Panc1 (cell line): ENCODE results near the gene EPS8L2. TPM values are rescaled to one million over a fixed set of nuclear protein-coding genes. Genes with fewer than 3 reads are reported as not detected.

Experiments used
- ATAC-seq: fragments of 200-7000 bp; cut with Tn5 transposase; 2 replicates; pipeline ENCODE4 v1.9.1; 2020; ENCODE audit warnings: mild to moderate bottlenecking, moderate library complexity
- BruUV-seq: library from RNA; stranded (reverse); fragments of 400-500 nt; replicated peaks from 2 replicates; lab custom pipeline; 2021; lab: Mats Ljungman, UMichigan
- CTCF ChIA-PET: fragments of 300-600 bp; sonication (Branson Sonifier 250); formaldehyde crosslinking; loops from one replicate; lab custom pipeline; 2022; ENCODE audit warnings: antibody characterized with exemption; lab: Charles Lee
- POLR2A ChIA-PET: fragments of 300-600 bp; sonication (Branson Sonifier 250); formaldehyde crosslinking; loops from one replicate; lab custom pipeline; 2022; ENCODE audit warnings: antibody characterized with exemption; lab: Charles Lee
- DNase-seq: peaks from one replicate; pipeline ENCODE4 v3.0.0-alpha.2; 2010; ENCODE audit warnings: low read depth, low spot score
- H3K27ac ChIP-seq: 2 replicates; pipeline ENCODE4 v1.5.1; 2011; ENCODE audit warnings: mild to moderate bottlenecking, low read length, inconsistent platforms
- H3K27me3 ChIP-seq: fragments of 200-500 bp; sonication (Bioruptor generic); 2 replicates; pipeline ENCODE4 v1.6.0; 2014; ENCODE audit warnings: low read length, inconsistent platforms; ENCODE audit not compliant: control insufficient read depth, insufficient read depth
- H3K36me3 ChIP-seq: fragments of 200-500 bp; sonication (Bioruptor generic); 2 replicates; pipeline ENCODE4 v1.5.1; 2014; ENCODE audit warnings: inconsistent platforms, mild to moderate bottlenecking, low read length, moderate library complexity; ENCODE audit not compliant: control insufficient read depth, insufficient read depth
- H3K4me1 ChIP-seq: 2 replicates; pipeline ENCODE4 v1.5.1; 2011; ENCODE audit warnings: inconsistent platforms, mild to moderate bottlenecking, low read length, moderate library complexity; ENCODE audit not compliant: control insufficient read depth, insufficient read depth
- H3K4me3 ChIP-seq, 2 experiments: 2 replicates each; pipeline ENCODE4 v1.5.1; 2011 to 2012; ENCODE audit warnings: low read depth in 2 of 2, low read length in 2 of 2, mild to moderate bottlenecking in 2 of 2, inconsistent platforms in 1 of 2, moderate library complexity in 1 of 2
- H3K9me3 ChIP-seq: fragments of 200-500 bp; sonication (Bioruptor generic); 2 replicates; pipeline ENCODE4 v1.5.1; 2014; ENCODE audit warnings: low read depth, mild to moderate bottlenecking, inconsistent platforms, low read length, moderate library complexity; ENCODE audit not compliant: control insufficient read depth, insufficient read depth
- POLR2AphosphoS5 ChIP-seq: IDR thresholded peaks from 2 replicates; pipeline ENCODE4 v1.6.1; 2012; ENCODE audit warnings: mild to moderate bottlenecking, low read depth, low read length, moderate library complexity
- SIN3A ChIP-seq: IDR thresholded peaks from 2 replicates; pipeline ENCODE4 v1.6.1; 2012; ENCODE audit warnings: low read depth, mild to moderate bottlenecking, low read length, moderate library complexity, borderline replicate concordance; ENCODE audit not compliant: insufficient read depth
- TCF7L2 ChIP-seq: IDR thresholded peaks from 2 replicates; pipeline ENCODE4 v1.6.1; 2011; ENCODE audit warnings: mild to moderate bottlenecking, low read depth, low read length, inconsistent platforms
- in situ Hi-C: cut with HindIII; loops from 2 replicates; pipeline ENCODE4 v1.10.0; 2016; ENCODE audit warnings: low sequenced_read_pairs, low pct_unique_long_range_greater_than_20kb
- intact Hi-C: fragments of 100-400 bp; cut with micrococcal nuclease; formaldehyde crosslinking; loops from one replicate; pipeline ENCODE4 v1.10.0; 2022; ENCODE audit not compliant: unreplicated experiment
- total RNA-seq: library from RNA; stranded (reverse); gene quantifications from one replicate; pipeline ENCODE4 v1.2.1, GENCODE V29; 2021; ENCODE audit not compliant: unreplicated experiment
- TF ChIP-seq, protein P1 (sequence below), 2 experiments: IDR thresholded peaks; 2 replicates each; pipeline ENCODE4 v1.6.1; 2011 to 2012; ENCODE audit warnings: low read depth in 2 of 2, control low read depth in 1 of 2, low read length in 1 of 2, mild to moderate bottlenecking in 1 of 2, moderate library complexity in 1 of 2; ENCODE audit not compliant: insufficient read depth in 1 of 2
- TF ChIP-seq, protein P2 (sequence below): fragments of 450-650 bp; IDR thresholded peaks from 2 replicates; pipeline ENCODE4 v1.5.1; 2017; ENCODE audit warnings: mild to moderate bottlenecking

EPS8L2 gene
- total RNA-seq, 1 experiment from 2014 or later, result 256 TPM

DNA sequence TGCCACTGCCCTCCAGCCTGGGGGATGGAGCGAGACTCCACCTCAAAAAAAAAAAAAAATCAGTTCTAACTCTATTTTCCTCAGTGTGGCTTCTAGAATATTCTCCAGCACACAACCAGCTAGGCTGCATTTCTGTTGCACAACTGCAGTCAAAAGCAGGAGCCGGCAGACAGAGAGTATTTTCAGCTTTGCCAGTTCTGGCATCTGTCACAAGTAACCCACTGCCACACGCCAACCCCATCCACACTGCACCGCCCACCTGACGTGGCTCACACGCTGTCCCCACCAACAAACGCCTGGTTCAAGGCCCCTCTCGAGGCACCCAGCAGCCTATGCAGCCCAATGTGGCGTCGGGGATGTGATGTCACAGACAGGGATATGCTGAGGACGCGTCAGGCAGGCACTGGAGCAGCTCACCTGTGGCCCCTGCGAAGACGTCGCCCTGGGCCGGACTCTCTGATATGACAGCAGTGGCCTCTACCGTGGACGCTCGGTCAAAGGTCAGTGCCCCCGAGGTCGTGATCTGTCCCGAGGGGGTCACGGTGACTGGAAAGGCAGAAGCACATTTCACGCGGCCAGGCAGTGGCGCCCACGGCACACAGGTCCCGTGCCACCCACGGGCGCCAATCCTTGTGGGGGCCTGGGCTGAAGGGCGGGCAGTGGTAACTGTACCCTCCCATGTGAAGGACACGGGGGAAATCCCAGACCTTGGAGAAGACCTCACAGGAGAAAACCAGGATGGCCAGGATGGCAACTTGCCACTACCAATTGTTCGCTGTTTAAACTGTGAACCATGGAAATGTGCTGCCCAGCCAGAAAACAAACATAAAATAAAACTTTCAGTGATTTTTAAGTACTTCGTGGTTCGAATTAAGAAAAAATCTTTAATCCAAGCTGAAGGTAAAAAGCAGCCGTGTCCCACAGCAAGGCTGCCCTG lies 26.5 kb upstream of the EPS8L2 start:
- no TSS peak for BruUV-seq
- H3K36me3 ChIP-seq, result peaks cover 14% of the 10 kb centered on the region
- TF ChIP-seq SIN3A, result no peak
- TF ChIP-seq POLR2AphosphoS5, result no peak
- TF ChIP-seq, protein P1, sequence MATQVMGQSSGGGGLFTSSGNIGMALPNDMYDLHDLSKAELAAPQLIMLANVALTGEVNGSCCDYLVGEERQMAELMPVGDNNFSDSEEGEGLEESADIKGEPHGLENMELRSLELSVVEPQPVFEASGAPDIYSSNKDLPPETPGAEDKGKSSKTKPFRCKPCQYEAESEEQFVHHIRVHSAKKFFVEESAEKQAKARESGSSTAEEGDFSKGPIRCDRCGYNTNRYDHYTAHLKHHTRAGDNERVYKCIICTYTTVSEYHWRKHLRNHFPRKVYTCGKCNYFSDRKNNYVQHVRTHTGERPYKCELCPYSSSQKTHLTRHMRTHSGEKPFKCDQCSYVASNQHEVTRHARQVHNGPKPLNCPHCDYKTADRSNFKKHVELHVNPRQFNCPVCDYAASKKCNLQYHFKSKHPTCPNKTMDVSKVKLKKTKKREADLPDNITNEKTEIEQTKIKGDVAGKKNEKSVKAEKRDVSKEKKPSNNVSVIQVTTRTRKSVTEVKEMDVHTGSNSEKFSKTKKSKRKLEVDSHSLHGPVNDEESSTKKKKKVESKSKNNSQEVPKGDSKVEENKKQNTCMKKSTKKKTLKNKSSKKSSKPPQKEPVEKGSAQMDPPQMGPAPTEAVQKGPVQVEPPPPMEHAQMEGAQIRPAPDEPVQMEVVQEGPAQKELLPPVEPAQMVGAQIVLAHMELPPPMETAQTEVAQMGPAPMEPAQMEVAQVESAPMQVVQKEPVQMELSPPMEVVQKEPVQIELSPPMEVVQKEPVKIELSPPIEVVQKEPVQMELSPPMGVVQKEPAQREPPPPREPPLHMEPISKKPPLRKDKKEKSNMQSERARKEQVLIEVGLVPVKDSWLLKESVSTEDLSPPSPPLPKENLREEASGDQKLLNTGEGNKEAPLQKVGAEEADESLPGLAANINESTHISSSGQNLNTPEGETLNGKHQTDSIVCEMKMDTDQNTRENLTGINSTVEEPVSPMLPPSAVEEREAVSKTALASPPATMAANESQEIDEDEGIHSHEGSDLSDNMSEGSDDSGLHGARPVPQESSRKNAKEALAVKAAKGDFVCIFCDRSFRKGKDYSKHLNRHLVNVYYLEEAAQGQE (IDR thresholded peaks at IDR 0.05; ENCODE audit: insufficient read depth in 1 of 2, low read depth in 2 of 2, low read length in 1 of 2), result no peak
- TF ChIP-seq, protein P2, sequence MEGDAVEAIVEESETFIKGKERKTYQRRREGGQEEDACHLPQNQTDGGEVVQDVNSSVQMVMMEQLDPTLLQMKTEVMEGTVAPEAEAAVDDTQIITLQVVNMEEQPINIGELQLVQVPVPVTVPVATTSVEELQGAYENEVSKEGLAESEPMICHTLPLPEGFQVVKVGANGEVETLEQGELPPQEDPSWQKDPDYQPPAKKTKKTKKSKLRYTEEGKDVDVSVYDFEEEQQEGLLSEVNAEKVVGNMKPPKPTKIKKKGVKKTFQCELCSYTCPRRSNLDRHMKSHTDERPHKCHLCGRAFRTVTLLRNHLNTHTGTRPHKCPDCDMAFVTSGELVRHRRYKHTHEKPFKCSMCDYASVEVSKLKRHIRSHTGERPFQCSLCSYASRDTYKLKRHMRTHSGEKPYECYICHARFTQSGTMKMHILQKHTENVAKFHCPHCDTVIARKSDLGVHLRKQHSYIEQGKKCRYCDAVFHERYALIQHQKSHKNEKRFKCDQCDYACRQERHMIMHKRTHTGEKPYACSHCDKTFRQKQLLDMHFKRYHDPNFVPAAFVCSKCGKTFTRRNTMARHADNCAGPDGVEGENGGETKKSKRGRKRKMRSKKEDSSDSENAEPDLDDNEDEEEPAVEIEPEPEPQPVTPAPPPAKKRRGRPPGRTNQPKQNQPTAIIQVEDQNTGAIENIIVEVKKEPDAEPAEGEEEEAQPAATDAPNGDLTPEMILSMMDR, result no peak
- TF ChIP-seq TCF7L2, result no peak
- DNase-seq (no peak), ATAC-seq (no peak)
- H3K9me3 ChIP-seq, result no peaks in the 10 kb centered on the region
- in situ Hi-C loops, result no loop called here
- no peak overlapping the region for H3K4me3 ChIP-seq
- intact Hi-C loops, result no loop called here
- H3K4me1 ChIP-seq, result no peaks in the 10 kb centered on the region
- ChIA-PET POLR2A (interaction anchor here (0.6 kb wide), 1 partner anchor 43 kb away, joined by 3 read pairs; no protein-coding TSS in a partner anchor), CTCF (no interaction called here)
- H3K27ac ChIP-seq, result no peak overlapping the region
- H3K27me3 ChIP-seq, result no peaks in the 10 kb centered on the region

DNA sequence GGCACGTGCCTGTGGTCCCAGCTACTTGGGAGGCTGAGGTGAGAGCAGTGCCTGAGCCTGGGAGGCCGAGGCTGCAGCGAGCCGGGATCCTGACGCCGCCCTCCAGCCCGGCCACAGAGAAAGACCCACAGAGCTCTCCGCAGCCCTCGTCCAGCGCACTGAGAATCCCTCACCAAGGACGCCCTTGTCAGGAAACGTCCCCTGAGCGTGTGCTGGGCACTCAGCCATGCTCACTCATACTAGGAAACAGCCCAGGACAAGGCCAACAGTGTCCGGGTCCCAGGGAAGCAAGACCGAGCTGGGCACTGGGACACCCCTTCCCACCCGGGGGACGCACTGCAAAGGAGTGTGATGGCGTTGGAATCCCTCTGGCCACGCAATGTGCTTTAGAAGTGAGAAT lies 25.6 kb upstream of the EPS8L2 start:
- intact Hi-C loops (no loop called here), in situ Hi-C loops (no loop called here)
- Histone ChIP-seq H3K27me3 (no peaks in the 10 kb centered on the region), H3K27ac (no peak overlapping the region), H3K4me3 (no peak overlapping the region), H3K9me3 (no peaks in the 10 kb centered on the region), H3K4me1 (no peaks in the 10 kb centered on the region), H3K36me3 (peaks cover 12% of the 10 kb centered on the region)
- POLR2A ChIA-PET, result interaction anchor here (0.6 kb wide), 1 partner anchor 105 kb away, joined by 5 read pairs; no protein-coding TSS in a partner anchor
- ATAC-seq (no peak; the same call in 1 of the 2 replicates), DNase-seq (no peak)
- no peak for TF ChIP-seq TCF7L2
- TF ChIP-seq, protein P1 (IDR thresholded peaks at IDR 0.05; ENCODE audit: insufficient read depth in 1 of 2, low read depth in 2 of 2, low read length in 1 of 2), result no peak
- TF ChIP-seq, protein P2, result no peak
- no peak for TF ChIP-seq POLR2AphosphoS5
- TF ChIP-seq SIN3A, result no peak
- BruUV-seq, result no TSS peak
- CTCF ChIA-PET, result no interaction called here
